NCI-H2081 (cell line): ENCODE measurements around the gene RPS14.
A peak's percentile ranks its signal among the peaks of the same experiment; 100 is the strongest.
"Not testable (repeated sequence)": the region's sequence is repeated elsewhere in the genome, so short reads cannot be mapped to it uniquely, and the experiment has no call there.

ENCODE experiments used
- DNase-seq, 2 experiments: peaks; one replicate each; lab custom pipeline; 2025; lab: John Stamatoyannopoulos, UW

Gene RPS14

DNA sequence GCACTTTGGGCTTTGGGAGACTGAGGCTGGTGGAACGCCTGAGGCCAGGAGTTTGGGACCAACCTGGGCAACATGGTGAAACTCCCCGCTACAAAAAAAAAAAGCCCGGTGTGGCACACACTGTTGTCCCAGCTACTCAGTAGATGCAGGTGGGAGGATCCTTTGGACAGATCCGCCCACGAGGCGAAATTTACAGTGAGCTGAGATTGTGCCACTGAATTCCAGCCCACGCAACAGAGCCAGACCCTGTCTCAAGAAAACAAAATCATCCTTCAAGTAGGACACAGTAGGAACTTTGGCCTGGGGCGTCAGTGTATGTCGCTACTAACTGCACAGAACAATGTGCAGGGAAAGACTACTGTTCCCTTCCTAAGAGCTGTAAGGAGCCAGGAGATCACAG is 4.8 kb downstream of the RPS14 start:
- DNase-seq, result no peak

DNA sequence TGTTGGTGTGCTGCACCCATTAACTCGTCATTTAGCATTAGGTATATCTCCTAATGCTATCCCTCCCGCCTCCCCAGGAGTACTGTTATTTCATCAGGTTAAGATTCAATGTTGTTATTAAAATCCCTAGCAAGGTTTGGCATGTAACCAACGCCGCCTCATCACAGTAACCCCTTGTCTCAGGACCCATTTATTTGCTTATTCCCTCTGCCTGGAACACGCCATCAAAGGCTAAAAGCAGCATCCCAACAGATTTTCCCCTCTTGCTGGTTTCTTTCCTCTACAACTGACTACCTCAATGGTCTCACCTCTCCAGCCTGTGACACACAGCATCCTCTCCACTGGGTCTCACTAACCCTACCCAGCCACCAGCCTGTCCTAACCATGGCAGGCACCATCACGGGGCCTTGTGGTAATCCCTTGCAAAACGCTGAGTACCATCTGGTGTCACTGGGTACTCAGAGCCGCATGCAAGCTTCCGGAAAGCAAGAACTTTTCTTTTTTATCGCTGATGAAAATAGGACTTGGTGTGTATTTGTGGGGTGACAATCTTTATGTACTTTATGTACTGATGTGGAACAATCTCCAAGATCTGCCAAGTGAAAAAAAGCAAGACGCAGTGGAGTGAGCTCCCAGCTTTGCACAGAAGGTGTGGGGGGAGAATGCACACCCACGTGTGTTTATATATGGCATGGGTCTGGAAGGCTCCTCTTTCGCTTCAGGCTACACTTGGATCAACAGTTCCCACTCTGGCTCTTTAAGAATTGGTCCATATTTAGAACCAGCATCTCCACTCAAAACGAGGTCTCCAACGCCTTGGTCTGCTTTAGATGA is 6.1 kb downstream of the RPS14 start:
- no peak for DNase-seq

DNA sequence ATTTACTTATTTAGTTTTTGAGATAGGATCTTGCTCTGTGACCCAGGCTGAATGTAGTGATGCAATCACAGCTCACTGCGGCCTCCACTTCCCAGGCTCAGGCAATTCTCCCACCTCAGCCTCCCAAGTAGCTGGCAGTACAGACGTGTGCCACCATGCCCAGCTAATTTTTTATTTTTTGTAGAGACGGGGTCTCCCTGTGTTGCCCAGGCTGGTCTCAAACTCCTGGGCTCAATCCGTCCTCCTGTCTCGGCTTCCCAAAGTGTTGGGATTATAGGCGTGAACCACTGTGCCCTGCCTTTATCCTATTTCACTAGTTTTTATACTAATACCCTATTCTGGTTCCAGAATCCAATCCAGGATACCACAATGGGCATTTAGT is 6.8 kb downstream of the RPS14 start:
- DNase-seq, result no peak

DNA sequence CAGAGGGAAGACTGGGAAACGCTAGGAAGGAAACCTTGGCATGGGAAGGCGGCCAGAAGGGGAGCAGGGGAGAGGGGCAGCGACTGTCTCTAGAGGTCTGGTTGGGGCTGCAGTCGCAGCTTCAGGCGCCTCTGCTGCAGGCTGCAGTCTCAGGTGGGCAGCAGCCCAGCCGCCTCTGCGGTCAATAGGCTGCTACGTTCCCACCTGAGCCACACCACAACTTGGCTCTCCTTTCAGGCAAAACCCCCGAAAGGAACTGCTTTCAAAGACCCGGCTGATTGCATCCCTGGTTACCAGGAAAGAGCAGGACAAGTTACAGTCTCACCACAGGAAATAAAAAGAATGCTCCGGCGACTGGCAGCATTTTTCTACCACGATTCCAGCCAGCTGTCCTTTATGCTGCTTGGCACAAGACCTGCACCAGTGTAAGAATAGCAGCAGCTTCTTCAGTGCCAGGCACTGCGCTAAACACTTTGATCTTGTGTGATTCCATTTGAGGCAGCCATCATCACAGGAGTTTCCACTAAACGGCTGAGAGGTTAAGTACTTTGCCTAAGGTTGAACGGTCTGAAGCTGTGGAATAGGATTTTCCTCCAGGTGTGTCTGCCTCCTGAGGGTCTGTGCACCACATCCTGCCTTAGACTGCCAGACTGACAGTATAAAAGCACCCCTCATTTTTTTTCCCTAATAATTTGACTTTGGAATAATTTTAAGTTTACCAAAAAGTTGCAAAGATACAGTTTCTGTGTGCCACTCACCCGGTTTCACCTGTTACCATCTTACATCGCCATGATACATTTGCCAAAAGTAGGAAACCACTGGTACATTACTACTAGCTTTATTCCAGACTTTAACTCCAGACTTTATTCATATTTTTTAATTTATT is 7.5 kb downstream of the RPS14 start:
- DNase-seq, result no peak

DNA sequence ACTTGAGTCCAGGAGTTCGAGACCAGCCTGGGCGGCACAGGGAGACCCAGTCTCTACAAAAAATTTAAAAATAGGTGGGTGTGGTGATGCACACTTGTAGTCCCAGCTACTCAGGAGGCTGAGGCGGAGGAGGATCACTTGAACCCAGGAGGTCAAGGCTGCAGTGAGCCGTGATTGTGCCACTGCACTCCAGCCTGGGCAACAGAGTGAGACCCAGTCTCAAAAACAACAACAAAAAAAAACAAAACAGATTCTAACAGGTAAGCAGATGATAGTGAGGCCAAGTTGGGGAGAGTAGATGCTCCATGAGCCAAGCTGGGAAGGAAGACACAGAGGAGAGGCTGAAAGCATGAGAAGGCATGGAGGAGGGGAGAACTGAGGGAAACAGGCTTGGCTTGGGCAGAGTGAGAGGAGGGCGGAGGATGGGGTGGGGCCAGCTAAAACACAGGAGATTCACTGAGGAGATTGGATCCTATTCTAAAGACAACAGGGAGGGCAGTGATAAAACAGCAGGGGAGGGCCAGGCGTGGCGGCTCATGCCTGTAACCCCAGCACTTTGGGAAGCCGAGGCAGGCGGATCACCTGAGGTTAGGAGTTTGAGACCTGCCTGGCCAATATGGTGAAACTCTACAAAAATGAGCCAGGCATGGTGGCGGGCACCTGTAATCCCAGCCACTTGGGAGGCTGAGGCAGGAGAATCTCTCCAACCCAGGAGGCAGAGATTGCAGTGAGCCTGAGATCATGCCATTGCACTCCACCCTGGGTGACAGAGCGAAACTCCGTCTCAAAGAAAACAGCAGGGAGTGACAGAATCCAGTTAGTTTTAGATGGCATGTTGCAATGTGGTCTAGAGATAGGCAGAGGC is 8.4 kb downstream of the RPS14 start:
- DNase-seq, result no peak

DNA sequence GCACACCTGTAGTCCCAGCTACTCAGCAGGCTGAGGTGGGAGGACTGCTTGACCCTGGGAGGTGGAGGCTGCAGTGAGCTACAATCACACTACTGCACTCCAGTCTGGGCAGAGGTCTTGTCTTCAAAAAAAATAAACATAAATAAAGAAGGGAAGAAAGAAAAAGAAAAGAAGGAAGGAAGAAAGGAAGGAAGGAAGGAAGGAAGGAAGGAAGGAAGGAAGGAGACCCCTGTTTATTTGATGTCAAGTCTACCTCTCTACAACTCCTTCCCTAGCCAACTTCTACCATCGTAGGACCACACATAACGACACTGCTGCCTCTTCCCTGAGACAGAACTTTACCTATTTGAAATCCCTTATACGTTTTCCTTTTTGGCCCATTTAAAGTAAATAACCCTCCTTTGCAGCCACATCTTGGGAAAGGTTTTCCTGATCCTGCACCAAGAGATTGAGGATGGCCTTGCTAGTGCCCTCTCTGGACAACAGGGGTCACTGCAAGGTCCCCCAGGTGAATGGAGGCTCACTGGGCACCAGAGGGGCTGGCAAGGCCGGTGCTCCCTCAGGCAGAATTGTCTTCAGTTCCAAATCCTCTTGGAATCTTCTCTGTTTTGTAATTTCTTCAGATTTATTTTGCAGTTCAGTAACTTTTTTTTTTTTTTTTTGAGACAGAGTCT is 10.5 kb downstream of the RPS14 start:
- no peak for DNase-seq

DNA sequence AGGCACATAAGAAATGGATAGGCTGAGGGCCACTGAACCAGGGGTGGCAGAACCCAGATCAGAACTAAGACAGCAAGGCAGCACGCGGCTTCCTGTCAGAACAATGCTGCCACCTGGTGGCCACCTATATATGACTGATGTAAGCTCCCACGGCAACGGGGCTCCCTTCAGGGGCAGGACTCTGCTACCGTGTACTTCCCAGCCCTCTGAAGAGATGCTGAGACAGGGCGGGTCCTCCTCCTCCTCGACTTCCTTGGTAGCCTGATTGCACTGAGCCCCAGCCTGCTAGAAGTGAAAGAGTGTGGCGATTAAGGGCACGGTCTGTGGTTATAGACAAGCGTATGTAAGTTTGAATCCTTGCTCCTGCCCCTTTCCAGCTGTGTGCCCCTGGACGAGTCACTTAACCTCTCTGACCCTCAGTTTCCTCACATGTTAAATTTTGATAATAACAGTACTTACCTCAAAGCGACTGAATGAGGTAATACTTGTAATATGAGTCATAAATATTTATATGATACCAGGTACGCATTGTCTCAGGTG is 13.3 kb downstream of the RPS14 start:
- DNase-seq, result peak; percentile 70 to 71

DNA sequence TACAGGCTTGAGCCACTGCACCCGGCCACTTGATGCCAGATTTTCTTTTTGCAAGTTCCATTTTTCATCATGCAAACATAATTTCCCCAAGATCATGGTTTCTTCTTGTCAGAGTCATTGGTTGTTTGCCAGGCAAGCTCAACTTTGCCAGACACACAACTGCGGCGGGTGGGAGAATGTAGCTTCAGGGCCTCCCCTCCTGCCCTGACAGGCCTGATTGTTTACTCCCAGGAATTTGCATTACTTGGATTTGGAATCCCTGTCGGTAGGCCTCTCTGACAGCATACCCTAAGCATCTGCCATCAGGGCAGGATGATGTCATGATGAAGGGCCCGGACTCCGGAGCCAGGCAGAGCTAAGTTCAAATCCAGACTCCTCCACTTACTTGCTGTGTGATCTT is 15.1 kb downstream of the RPS14 start:
- DNase-seq, result no peak

DNA sequence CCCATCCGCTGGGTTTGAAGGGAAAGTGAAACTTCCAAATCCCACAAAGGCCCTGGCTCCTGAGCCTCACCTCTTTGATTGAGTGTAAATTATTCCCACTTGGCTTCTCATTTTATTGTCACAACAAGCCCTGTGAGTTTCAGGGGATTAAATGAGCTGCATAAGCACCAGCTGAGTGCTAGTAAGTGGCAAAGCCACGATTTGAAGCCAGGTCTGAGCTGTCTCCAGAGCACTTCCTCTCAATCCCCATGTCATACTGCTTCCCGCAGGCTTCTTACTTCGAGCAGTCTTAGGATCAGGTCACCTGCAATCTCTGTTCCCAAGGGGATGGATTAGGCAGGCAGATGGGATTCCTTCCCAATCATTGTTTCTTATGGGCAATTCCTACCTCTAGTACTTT is 18.0 kb downstream of the RPS14 start:
- DNase-seq, result no peak

DNA sequence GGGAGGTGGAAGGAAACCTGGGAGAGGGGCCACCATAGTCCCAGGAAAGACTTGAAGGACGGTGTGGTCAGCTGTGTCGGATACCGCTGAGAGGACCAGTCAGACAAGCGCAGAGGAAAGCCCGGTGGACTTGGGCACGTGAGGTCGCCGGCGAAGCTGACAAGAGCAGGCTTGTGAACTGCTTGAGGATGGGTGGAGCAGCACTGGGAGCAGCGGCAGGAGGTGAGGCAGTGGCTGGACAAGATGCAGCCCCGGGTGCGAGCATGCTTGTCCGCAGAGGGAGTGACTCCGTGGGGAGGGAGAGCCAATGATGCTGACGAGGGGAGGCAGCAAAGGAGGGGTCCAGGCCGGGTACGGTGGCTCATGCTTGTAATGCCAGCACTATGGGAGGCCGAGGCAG is 18.5 kb downstream of the RPS14 start:
- no peak for DNase-seq

DNA sequence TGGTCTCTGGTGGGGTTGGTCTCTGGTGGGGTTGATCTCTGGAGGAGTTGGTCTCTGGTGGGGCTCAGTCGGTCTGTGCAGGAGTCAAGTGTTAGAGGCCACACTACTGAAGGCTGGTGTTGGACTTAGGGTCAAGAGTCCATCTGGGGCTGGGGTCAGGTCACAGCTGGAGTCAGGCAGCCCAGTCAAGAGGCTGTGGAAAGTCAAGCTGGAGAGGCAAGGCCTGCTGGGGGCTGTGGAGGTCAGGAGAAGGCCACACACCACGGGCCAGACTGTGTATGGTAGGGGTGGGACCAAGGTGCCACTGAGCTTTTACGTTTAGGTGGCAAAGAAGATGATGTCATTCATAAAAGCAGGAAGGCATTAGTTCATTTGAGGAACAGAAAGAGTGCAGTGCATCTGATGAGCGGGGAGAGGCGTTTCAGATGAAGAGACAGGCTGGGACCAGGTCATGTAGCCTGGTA is 20.1 kb downstream of the RPS14 start:
- DNase-seq, result no peak

DNA sequence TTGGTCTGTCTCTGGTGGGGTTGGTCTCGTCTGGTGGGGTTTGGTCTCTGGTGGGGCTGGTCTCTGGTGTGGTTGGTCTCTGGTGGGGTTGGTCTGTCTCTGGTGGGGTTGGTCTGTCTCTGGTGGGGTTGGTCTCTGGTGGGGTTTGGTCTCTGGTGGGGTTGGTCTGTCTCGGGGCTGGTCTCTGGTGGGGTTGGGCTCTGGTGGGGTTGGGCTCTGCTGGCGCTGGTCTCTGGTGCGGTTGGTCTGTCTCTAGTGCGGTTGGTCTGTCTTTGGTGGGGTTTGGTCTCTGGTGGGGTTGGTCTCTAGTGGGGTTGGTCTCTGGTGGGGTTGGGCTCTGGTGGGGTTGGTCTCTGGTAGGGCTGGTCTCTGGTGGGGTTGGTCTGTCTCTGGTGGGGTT is 20.6 kb downstream of the RPS14 start:
- no peak for DNase-seq

DNA sequence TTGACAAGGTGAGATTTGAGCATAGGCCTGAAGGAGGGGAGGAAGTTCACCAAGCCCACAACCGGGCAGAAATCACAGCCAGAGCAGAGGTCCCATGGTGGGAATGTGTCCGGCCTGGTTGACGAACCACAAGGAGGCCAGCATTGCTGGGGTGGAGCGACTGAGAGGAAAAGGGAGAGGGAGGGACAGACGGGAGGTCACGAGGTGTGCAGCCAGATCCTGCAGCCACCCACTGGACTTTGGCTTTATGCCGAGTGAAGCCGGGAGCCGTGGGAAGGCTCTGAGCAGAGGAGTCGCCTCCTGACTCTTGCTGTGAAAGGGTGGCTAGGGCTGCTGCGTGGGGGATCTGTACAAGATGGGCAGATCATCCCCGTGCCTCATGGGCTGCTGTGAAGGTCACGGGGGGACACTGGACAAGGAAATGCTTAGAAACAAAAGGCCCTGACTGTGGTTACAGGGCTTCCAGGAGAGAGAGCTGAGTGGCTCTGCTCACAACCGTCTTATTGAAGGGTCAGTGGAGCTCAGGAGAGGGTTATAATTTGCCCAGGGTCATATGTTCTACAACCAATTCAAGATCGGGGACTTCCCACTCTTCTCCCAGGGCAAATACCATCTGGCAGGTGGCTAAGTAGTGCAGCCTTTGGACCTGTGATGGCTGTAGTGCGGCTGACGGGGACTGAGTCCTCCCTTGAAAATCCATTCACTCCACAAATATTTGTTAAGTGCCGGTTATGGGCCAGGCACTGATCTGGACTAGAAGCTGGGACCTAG is 21.2 kb downstream of the RPS14 start:
- no peak for DNase-seq

DNA sequence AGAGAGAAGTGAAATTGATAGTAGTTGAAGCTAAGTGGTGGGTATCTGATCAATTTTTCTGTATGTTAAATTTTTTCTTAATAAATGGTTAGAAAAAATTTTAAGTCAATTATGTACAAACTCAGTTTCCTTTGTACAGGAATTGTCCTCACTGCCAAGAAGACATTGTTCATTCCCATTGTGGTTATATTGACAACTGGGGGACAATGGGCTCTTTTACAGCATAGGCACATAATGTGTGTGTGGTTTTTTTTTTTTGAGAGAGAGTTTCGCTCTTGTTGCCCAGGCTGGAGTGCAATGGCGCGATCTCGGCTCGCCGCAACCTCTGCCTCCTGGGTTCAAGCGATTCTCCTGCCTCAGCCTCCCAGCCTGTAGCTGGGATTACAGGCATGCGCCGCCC is 23.4 kb downstream of the RPS14 start:
- DNase-seq, result not testable (repeated sequence)

DNA sequence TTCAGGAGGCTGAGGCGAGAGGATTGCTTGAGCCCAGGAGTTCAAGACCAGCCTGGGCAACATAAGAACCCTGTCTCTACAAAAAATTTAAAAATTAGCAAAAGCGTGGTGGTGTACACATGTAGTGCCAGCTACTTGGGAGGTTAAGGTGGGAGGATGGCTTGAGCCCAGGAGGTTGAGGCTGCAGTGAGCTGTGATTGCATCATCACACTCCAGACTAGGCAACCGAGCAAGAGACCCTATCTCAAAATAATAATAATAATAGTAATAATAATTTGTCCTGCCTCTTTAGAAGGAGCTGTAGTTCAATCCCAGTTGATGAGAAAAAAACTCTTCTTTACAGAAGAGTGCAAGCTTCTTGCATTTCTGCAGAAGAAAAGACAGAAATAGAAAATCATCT is 26.8 kb downstream of the RPS14 start:
- DNase-seq, result no peak

DNA sequence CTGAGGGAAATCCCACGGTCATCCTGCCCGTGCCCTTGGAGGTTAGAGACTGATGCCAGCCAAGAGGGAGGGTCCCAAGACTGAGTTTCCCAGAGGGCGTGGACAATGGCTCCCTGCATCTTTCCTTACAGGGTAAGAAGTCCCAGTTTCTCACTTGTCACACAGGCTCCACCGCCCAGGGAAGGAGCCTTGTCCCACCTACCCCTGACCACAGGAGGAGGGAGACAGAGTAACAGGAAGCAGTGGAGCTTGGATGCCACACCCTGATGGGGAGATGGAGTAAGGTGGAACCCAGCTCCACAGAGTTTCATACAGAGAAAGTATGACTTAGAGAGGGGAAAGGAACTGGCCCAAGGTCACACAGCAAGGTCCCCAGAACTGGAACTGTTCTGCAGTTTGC is 27.5 kb downstream of the RPS14 start:
- DNase-seq, result no peak

DNA sequence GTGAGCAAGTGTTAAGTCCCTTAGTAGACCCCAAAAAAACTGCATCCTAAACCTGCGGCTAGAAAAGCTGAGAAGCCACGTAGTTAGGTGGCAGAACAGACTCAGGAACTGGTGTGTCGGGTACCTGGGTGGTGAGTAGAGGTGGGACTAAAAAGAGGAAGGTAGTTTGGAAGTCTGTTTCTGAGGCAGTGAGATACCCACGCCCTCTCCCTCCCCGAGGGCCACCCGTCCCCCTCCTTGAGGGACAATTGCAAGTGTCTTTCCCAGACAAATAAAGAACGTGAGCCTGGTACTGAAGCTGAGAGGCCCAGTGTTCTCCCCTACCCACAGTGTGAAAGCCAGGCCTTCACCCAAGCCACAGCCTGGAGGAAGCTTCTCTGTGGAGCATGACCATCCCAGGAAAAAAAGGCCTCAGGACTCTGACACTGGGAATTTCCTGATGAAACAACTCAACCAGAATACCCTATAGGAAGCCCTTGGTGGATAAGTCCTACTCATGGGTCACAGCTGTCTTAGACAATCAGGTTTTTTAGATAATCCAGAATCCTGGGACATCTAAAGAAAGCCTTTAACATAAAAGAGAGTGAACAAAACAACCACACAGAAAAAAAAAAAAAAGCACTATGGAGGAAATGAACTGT is 29.8 kb downstream of the RPS14 start:
- no peak for DNase-seq

DNA sequence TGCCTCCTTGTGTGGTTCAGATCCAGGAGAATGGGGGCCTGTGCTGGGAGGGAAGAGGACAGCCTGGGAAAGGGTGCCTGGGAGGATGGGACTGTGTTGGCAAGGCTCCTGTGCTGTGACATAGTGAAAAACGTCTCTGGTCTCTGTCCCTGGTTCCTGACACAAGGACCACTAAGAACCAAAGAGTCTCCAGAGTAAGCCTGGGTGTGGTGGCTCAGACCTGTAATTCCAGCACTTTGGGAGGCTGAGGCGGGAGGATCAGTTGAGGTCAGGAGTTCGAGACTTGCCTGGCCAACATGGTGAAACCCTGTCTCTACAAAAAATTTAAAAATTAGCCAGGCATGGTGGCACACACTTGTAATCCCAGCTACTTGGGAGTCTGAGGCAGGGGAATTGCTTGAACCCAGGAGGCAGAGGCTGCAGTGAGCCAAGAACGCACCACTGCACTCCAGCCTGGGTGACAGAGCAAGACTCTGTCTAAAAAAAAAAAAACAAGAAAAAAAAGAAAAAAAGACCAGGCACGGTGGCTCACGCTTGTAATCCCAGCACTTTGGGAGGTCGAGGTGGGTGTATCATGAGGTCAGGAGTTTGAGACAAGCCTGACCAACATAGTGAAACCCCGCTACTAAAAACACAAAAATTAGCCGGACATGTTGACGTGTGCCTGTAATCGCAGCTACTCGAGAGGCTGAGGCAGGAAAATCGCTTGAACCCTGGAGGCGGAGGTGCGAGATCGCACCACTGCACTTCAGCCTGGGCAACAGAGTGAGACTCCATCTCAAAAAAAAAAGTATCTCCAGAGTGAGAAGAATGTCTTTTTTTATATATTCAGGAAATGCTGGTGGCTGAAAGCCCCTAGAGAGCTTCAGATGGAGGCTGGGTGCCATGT is 35.4 kb downstream of the RPS14 start:
- not testable (repeated sequence) for DNase-seq
